DMS79 treated with DMSO at 0.1 percent for 48 hours (cell line): ENCODE results near the gene TRAF1.

Experiments used
- DNase-seq: peaks from one replicate; lab custom pipeline; 2025; lab: John Stamatoyannopoulos, UW

The TRAF1 gene

DNA sequence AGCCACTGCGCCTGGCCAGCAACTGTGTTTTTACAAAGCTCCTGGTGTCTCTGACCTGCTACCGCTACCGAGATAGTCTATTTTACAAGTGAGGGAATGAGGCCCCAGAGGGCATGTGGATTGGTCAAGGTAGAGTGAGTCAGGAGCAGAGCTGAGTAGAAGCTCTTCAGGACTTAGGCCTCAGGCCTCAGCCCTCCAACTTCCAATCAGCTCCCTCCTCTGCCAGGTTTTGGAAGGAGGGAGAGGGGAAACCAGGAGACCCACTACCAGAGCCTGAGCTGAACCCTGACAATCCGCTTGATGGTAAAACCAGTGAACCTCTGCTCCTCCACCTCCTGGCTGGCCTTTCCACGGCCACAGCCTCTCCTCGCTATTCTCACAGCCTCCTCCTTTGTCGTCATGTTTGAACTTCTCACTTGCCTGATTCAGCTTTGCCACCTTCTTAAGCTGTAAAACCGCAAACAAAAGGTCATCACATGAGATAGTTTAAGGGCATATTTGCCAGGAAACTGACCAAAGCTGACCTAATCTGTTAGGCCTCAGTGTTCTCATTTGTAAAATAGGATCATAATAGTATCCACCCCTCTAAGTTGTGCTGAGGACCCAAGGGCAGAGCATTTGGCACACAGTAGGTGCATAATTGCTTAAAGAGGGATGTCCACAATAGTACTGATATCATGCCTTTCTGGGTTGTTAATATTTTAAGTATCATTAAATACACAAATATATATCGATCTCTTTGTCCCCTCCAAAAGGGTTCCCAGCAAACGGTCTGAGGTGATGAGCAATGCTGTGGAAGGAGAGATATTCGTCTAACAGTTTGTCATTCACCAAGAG is 1.7 kb downstream of the TRAF1 start:
- no peak for DNase-seq

DNA sequence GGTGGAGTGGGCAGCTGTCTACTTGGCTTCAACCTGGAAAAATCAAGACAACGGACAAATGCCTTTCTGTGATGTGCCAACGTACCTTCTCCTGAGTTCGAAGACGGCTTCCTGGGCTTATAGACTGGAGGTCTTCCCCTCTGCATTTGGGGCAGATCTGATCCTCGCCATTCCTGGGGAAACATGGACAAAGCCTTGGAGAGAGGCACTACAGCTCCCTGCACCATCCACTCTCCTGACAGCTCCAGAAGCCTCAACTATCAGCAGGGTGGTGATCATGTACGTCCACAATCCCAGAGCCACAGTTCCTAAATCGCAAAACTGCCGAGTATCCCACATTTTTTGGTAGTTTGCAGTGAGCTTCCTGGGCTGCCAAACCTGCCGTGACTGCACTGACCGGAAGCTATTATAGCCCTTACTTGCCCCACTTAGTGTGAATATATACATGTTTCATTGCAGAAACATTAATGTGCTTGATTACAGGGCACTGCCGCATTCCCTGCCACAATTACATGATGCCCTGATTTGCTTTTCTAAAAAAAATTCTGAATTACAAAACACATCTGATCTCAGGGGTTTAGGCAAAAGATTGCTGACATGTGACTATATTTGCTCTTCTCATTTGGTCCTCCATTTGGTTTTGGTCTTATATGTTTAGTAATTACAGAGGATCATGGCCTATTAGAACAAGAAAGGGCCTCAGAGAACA is 2.8 kb downstream of the TRAF1 start:
- DNase-seq = no peak

DNA sequence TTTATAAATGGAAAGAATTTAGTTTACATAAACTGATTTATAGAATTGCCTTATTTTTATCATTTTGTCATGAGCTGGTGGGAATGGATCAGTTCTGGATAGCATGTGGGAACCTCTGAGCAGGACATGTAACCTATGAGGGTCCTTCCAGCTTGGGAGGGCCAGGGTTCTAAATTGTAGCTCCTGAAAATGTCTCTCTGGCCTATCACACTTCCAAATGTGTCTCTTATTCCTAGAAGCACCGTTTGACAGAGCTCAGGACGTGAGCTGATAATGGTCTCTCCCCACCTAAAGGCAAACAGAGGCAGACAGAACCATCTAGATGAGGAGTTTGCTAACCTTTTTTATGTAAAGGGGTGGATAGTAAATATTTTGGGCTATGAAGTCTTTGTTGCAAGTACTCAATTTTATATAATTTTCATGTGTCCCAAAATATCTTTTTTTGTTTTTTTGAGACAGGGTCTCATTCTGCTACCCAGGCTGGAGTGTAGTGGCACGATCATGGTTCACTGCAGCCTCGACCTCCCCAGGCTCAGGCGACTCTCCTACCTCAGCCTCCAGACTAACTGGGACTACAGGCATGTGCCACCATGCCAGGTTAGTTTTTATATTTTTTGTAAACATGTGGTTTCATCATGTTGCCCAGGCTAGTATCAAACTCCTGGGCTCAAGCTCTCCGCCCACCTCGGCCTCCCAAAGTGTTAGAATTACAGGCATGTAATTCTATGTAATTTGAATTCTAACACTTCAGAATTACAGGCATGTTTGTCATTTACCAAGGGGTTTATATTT is 4.0 kb downstream of the TRAF1 start:
- DNase-seq = no peak

DNA sequence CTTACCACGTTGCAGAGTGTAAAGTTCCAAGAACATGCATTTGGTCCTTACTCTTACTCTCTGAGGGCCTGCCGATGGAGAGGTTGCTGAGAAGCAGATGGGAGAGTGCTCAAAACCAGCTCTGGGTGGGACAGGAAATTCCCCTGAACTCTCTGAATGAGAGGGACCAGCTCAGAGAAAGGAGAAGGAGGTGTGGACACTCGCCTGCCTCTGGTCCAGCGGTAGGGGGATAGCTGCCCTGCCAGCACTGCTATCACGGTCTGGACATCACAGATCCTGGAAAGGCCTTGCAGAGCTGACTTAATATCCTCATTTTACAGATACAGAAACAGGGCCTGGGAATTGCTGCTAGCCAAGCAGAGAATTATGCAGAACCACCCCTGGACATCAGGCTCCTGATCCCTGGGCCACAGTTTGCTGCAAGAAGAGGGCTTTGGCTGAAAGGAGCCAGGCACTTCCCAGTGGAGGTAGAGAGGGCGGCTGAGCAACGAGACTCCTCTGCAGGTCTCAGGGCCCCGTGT is 4.9 kb downstream of the TRAF1 start:
- DNase-seq = no peak

DNA sequence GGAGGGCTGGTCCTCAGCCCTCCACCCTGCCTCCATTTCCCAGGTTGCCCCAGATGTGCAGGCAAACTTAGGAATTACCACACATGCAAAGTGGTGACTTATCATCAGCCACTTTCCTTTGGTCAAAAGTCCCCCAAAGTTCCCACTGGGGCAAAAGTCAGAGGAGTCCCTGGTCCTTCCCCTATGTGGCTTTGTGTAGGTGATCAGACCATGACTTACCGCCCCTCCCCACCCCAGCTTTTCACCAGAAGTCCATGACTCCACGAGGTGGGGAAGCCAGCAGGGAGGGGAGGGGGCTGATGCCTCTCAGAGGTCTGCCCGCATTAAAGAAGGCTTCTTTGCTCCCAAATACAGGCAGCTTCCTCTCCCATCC is 5.8 kb downstream of the TRAF1 start:
- DNase-seq = no peak

DNA sequence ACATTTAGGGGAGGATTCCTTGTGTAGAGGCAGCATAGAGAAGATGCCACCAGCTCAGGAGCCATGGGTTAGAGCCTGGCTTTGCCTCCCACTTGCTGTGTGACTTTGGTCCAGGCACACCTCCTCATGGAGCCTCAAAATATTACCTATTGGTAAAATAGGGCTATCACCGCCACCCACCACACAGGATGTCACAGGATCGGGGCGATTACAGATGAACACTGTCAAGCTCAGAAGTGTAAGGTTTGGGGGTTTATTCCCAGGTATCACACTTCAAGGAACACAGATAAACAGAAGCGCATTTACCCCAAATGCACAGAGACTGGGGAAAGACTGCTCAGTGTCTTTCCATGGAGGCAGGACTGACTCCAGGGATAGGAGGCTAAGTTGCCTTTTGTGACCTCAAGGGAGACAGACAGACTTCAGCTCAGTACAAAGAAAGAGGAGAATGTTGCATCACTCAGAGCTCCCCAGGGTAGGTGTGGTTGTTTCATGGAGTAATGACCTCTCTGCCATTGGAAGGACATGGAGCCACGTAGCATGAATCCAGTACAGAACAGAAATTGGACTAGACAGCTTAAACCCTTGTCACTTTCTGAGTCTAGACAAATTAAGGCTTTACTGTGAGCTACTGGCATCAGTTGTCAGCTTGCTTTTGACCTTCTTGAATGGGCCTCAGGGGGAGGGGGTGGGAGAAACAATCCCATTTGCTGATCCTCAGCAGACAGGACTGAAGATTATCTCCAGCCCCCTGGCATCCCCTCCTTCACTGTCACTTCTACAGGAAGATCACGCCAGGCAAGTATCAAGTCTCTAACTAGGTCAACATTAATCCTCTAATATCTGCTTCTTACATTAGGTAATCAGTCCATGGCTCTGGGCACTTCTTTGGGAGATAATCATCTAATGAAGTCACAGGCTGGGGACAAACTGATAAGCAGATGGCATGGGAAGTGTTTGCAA is 6.5 kb downstream of the TRAF1 start:
- DNase-seq = no peak

DNA sequence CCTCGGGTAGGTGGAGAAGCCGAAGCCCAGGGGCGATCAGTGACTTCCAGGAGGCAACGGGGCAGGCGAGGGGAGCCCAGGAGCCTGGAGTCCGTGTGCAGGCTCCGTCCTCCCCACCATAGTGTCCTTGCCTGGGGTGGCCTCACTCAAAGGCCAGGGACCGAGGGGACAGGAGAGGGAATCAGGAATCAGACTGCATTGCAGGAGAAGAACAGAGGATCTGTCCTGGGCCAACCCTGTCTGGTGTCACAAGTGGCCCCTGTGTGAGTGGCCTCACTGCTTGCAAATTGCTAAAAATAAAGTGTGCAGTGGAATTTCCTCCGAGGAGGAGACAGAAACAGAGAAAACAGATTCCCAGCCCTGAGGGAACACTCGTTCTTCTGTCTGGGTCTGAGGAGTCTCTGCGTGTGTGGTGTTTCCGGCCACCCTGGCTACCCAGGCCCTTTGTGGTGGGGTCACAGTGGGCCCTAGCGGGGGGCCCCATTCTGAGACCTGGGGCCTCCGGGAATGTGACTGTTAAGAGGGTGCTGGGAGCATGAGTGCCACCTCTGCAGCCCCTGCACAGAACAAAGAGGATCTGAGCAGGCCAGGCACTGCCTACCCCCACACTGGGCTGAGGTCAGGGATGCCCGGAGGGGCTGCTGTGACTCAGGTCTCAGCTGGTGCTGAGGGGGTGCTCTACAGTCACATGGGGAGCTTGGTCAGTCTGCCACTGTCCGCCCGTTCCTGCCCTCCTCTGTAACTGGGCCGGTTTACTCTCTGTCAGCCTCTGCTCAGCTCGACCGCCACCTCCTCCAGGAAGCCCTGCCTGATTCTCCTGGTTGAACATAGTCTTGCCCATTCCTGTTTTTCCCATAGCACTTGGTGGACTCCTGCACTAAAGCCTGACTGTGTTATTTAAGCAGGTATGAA is 7.4 kb downstream of the TRAF1 start:
- DNase-seq = no peak

DNA sequence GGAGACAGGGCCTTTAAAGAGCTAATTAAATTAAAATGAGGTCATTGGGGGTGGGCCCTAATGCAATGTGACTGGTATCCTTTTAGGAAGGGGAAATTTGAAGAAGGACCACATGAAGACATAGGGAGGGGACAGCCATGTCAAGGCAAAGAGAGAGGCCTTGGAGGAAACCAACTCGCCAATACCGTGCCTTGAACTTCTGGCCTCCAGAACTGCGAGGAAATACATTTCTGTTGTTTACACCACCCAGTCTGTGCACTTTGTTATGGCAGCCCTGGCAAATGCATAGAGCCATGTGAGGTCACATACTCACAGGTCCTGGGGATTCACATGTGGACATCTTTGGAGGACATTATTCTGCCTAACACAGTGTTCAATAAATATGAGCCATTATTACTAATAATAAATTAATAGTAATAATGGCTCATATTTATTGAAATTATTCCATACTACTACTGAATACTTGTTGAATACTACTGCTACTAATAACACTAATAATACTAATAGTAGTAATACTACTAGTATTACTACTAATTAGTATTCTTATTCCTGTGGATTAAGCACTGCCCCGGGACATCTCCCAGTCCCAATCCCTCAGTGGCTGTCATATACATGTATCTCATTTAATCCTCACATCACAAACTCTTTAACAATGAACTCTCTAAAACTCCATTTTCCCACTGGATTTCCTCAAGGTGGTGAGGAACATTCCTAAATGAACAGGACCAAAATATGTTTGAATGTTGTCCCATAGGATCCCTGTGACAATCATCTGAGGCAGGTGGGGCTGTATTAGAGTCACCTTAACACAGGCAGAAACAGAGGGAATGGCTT is 8.4 kb downstream of the TRAF1 start:
- DNase-seq = no peak

DNA sequence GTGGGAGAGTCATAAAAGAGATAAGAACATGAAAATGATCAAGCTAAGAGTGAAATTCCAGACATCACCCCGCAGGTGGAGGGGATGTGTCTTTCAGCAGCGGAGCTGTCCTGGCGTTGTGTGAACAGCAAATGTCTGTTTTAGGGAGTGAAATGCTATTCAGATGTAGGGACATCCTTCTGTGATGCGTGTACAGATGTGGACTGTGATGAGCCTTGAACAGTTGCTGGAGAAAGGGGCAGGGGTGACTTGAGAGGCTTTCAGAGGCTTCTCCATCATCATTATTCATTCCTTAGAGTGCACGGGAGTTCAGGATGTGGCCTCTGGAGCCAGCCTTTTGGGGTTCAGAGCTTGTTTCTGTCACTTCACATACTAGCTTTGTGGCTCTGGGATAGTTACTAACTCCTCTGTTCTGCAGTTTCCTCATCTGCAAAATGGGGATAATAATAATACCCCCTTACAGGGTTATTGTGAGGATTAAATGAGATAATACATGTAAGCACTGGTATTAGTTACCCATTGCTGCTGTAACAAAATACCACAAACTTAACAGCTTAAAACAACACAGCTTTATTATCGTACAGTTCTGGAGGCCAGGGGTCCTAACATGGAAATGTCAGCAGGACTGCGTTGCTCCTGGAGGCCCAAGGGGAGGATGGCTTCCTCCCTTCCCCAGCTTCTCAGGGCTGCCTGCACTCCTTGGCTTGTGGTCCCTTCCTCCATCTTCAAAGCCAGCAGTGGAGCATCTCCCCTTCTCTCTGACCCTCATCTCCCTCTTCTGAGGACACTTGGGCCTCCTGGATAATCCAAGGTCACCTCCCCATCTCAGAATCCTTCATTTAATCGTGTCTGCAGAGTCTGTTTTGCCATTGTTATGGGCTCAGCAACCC is 9.4 kb downstream of the TRAF1 start:
- DNase-seq = no peak

DNA sequence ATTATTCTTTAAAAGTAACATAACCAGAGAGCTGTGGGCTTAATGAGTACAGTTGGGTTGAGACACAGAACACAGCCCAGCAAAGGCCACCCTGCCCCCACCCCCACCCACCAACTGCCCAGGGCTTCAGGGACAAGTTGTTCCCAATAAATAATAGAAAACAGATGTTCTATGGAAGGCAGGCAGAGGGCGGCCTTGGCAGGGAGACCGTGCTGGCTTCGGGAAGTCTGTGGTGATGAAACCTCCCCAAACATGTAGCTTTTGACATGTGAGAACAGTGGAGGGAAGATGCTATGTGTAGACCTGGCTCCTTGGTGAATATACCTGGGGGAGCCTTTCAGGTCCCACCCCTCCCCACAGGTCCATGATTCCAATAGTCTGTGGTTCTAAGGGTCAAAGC is 10.0 kb downstream of the TRAF1 start:
- DNase-seq = no peak

DNA sequence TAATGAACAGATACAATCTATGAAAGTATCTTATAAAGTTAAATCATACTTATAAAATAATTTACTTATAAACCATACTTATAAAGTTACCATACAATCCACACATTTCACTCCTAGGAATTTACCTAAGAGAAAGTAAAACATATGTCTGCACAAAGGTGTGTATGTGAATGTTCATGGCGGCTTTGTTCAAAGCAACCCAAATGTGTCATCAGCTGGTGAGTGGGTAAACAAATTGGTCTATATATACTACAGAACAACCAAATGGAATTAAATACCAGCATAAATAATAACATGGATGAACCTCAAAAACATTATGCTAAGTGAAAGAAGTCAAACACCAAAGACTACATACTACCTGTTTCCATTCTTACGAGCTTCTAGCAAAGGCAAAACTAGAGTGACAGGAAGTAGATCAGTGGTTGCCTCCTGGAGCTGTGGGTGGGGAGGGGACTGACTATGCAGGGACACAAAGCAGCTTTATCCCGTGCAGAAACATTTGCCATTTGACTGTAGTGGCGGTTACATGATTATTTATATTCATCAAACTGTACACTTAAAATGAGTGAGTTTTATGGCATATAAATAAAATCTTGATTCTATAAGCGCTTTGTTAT is 10.6 kb downstream of the TRAF1 start:
- DNase-seq = no peak

DNA sequence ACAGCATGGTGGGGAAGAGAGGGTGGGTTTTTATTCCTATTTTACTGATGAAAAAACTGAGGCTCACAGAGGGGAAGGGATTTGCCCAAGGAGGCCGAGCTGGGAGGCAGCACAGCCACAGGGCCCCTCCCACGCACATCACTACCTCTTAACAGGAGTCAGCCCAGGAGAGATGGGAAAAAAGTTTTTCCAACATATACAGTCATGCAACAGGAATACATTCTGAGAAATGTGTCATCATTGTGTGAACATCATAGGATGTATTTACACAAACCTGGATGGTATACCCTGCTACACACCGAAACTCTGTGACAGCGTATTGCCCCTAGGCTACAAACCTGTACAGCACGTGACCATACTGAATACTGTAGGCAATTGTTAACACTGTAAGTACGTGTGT is 11.6 kb downstream of the TRAF1 start:
- DNase-seq = no peak

DNA sequence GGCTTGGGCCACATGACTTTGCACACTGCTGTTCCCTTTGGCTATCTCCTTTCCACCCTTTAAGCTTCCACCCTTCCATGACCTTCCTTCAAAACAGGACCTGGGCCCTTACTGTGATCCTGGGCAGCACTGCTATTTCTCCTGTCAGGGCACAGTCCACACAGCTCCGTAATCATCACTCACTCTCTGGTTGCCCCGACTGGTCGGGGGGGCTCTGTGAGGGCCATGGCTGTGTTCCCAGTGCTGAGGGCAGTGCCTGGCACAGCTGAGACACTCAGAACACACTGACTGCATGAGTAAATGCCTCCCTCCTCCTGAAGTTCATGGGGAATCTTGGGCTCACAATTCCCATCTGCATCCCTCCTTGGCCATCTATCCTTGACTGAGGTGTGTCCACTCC is 12.2 kb downstream of the TRAF1 start:
- no peak for DNase-seq

DNA sequence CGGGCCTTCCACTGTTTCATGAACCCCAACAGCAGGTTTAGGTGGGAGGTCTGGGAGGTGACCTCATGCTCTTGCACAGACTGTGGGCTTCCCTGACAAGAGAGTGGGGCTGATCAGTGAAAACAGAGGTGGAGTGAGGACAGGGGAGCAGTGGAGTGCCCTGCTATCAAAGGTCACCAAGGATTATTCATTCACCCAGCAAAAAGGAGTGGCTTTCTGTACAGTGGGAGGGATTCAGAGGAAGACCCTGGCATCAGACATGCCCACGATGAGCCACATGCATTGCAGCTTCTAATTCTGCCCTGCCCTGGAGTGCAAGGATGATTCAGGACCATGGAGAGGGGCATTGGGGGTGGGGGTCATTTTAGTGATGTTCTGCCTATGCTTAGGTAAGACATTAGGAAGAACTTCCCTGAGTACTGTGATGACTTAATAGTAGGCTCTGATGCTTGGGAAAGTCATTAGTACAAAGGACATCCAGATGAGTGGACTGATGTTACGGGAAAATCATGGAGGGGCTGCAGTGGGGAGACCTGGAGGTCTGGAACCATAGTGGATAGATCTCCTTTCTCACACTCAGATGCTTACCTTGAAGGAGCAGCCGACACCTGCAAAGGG is 12.8 kb downstream of the TRAF1 start:
- DNase-seq = no peak

DNA sequence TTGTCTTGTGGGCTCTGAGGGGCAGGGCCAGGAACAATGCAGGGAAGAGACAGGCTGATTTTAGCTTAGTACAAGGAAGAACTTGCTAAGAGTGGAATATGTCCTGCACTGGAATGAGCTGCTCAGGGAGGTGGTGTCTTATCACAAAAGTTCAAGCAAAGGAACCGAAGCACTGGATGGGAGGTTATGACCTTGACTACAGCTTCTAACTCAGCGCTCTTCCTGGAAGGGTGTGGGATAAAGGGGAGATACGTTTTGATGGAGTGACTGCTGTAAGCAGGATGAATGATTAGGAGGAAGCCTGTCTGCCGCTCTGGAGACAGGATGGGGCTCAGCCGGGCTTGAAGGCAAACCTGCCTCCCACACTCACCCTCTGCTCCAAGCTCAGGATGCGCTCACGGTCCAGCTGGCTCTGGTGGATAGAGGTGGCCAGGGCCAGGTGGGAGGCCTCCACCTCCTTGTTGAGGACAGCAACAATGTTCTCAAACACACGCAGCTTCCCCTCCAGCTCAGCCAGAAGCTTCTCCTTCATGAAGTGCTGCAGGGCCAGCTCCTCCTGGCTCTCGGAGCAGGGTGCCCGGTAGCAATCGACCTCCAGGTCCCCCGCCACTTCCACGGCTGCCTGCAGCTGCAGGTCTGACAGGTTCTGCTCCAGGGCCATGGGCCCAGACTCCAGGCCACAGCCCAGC is 13.5 kb downstream of the TRAF1 start:
- DNase-seq = no peak

DNA sequence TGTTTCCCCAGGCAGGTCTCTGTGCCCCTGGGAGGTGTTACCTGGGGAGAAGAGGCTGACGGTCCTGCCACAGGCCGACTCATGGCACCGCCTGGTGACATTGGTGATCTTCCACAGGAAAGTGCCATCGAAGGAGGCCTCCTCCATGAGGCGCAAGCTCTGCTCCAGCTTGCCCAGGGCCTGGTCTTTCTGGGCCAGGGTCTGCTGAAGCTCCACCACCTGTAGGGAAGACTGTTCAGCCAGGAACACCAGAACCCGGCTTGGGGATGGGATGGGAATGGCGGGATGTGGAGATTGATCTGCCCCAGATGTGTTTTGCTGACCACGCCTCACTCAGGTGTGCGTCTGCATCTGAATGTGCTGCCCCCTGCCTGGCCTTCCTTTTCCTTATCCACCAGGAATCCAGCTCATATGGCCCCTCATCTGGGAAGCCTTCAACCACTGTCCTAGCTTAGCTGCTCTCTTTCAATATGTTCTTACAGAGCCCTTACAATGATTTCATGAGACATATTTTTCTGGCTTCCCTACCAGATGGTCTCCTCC is 15.2 kb downstream of the TRAF1 start:
- DNase-seq = no peak

DNA sequence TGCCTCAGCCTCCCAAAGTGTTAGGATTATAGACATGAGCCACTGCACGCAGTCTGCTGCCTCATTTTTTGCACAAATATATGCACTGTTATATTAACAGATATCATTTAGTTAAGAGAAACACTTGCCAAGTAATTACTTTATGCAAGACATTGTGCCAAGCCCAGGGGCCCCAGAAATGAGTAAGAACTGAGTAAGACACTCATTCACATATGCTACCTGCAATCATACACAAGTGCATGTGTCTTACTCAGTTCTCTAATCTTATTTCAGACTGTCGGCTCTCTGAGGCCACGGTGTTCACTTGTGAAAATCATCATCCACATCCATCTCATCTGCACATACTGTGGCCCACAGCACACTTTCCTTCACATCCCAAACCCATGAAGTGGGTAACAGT is 16.0 kb downstream of the TRAF1 start:
- no peak for DNase-seq
